ENCODE results near the gene MAST1.
A peak's percentile ranks its signal among the peaks of the same experiment; 100 is the strongest.

The MAST1 gene

GRCh38 chr19:12793290-12794195, 44.8 kb upstream of the MAST1 start (continued):
- TF ChIP-seq ZBTB8A (tag by site-specific recombination; IDR thresholded peaks at IDR 0.05) (peak; percentile 75; the same call in 1 of the 2 replicates), ZNF223 (tag by site-specific recombination; IDR thresholded peaks at IDR 0.05) (0 out of 2 replicates have a peak, but pooled peaks have one; percentile 32), ZIC2 (tag by site-specific recombination; IDR thresholded peaks at IDR 0.05) (peak; percentile 26; the same call in 1 of the 2 replicates), KLF10 (tag by site-specific recombination; IDR thresholded peaks at IDR 0.05) (peak; percentile 83), ZEB2 (tag by site-specific recombination; IDR thresholded peaks at IDR 0.05) (peak; percentile 68; the same call in 1 of the 2 replicates), ZSCAN30 (tag by site-specific recombination; IDR thresholded peaks at IDR 0.05) (peak; percentile 60), ZBTB21 (tag by site-specific recombination; IDR thresholded peaks at IDR 0.05) (peak; percentile 46; the same call in 1 of the 2 replicates), ZNF544 (tag by site-specific recombination; IDR thresholded peaks at IDR 0.05) (no peak), ZNF692 (tag by site-specific recombination; IDR thresholded peaks at IDR 0.05) (peak; percentile 63; the same call in 1 of the 2 replicates), GLIS2 (tag by site-specific recombination; IDR thresholded peaks at IDR 0.05) (peak; percentile 53), ZNF341 (tag by site-specific recombination; IDR thresholded peaks at IDR 0.05; ENCODE audit: low read depth) (peak; percentile 62), ZNF114 (tag by site-specific recombination; IDR thresholded peaks at IDR 0.05) (no peak), ZBTB44 (tag by site-specific recombination; IDR thresholded peaks at IDR 0.05) (no peak), HIC1 (tag by site-specific recombination; IDR thresholded peaks at IDR 0.05) (peak; percentile 96), KLF8 (tag by site-specific recombination; IDR thresholded peaks at IDR 0.05) (peak; percentile 81), ZNF629 (tag by site-specific recombination; IDR thresholded peaks at IDR 0.05) (peak; percentile 80), IKZF3 (tag by site-specific recombination; IDR thresholded peaks at IDR 0.05) (peak; percentile 90), ZNF214 (tag by site-specific recombination; IDR thresholded peaks at IDR 0.05; ENCODE audit: borderline replicate concordance) (no peak), KLF9 (tag by site-specific recombination; IDR thresholded peaks at IDR 0.05; ENCODE audit: low read depth) (peak; percentile 90), ZNF148 (tag by site-specific recombination; IDR thresholded peaks at IDR 0.05; ENCODE audit: borderline replicate concordance) (no peak; the same call in 1 of the 2 replicates), PATZ1 (tag by site-specific recombination; IDR thresholded peaks at IDR 0.05) (peak; percentile 31), ZBTB6 (tag by site-specific recombination; IDR thresholded peaks at IDR 0.05) (peak; percentile 32; the same call in 1 of the 2 replicates), ZBTB20 (tag by site-specific recombination; IDR thresholded peaks at IDR 0.05) (peak; percentile 97), ZNF549 (tag by site-specific recombination; IDR thresholded peaks at IDR 0.05) (no peak), KLF1 (tag by site-specific recombination; IDR thresholded peaks at IDR 0.05) (peak; percentile 93), ZNF184 (tag by site-specific recombination; IDR thresholded peaks at IDR 0.05) (0 out of 2 replicates have a peak, but pooled peaks have one; percentile 8), ZNF239 (tag by site-specific recombination; IDR thresholded peaks at IDR 0.05) (no peak), KLF7 (tag by site-specific recombination; IDR thresholded peaks at IDR 0.05; ENCODE audit: borderline replicate concordance) (peak; percentile 34; the same call in 1 of the 2 replicates)
